A172 (cell line): ENCODE results near the gene PCDHGC5. TPM values are rescaled to one million over a fixed set of nuclear protein-coding genes. Genes with fewer than 3 reads are reported as not detected.

Experiments
- DNase-seq: peaks from one replicate; pipeline ENCODE4 v3.0.0-alpha.2; 2015; ENCODE audit warnings: low spot score
- total RNA-seq: library from RNA; depleted of rRNA; stranded (reverse); fragments of >200 nt; shearing (Covaris generic); gene quantifications from 2 replicates; pipeline ENCODE4 v1.2.3, GENCODE V29; 2014

The PCDHGC5 gene
- total RNA-seq, 1 experiment from 2014 or later = 3.7 TPM

DNA sequence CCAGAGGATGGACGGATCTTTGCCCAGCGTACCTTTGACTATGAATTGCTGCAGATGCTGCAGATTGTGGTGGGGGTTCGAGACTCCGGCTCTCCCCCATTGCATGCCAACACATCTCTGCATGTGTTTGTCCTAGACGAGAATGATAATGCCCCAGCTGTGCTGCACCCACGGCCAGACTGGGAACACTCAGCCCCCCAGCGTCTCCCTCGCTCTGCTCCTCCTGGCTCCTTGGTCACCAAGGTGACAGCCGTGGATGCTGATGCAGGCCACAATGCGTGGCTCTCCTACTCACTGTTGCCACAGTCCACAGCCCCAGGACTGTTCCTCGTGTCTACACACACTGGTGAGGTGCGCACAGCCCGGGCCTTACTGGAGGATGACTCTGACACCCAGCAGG is 1.9 kb downstream of the PCDHGC5 start:
- DNase-seq = no peak

GRCh38 chr5:141491323-141492167 is 2.7 kb downstream of the PCDHGC5 start:
- no peak for DNase-seq

DNA sequence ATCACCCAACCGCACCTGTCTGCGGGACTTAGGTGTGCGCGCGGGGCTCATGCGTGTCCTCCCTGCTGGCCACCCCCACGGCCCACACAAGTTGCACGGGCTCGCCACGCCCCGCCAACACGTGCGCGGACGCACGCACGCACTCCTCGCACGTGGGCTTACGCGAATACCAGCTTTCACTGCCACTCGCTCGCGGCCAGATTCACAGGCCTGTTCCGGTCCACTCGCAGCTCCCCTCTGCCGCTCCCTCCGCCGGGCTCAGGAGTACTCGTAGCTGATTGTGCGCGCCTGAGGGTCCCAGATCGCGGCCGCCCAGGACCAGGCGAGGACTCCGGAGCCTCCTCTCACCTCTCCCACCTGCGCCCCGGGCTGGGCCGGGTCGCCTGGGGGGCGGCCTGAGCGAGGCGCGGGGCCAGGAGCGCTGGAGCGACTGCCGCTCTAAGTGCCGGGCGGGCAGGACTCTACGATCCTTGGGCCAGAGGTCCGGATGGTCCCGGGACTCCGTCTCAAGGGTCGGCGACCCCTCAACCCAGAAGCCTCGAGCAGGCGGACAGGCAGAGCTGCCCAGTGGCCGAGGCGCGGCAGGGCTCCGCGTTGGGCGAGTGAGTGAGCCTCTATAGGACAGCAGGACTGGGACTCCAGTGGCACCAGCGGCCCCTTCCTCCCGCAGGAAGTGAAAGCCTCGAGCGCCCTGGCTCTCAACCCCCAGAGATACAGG is 3.4 kb downstream of the PCDHGC5 start:
- no peak for DNase-seq

GRCh38 chr5:141493500-141494422 is 4.9 kb downstream of the PCDHGC5 start:
- no peak for DNase-seq

DNA sequence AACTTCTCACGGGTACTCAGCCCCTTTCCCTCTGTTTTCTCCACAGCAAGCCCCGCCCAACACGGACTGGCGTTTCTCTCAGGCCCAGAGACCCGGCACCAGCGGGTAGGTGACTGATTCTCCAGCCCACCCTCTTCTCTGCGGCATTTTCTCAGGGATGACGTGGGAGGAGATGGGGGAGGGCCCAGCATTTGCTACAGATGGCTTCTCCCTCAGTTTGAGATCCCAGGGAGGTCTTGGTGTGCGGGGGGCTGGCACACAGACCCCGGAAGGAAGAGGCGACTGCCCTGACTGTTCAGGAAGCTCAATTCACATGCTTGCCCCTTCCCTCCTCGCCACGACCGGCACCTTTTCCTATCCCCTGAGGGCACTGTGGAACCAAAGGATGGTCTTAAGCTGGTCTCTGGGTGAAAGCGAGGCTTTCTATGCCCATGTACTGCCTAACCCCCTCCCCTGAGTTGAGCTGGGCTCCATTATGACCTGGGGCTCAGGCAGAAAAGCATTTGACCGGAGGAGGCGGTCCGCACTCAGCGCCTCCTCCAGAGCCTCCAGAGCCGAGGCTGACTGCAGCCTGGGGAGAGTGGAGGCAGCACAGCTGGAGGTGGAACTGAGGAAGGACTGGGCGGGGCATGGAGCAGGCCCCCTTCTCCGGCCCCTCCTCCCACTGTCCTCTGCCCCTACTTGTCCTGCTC is 6.0 kb downstream of the PCDHGC5 start:
- DNase-seq = no peak

DNA sequence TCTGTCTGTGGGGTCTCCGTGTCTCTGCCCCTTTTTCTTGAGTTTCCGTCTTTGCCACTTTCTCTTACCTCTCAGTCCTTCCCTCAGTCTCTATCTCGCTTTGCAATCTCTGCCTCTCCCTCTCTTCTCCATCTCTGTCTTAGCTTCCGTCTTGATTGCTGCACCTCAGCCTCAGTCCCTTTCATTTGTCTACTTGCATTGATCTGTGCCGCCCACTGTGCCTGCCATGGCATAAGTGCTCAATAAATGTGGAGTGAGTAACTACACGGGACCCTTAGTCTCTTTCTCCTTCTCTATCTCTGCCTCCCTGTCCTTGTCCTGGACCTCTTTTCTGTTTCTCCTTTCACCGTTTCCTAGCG is 6.6 kb downstream of the PCDHGC5 start:
- no peak for DNase-seq

DNA sequence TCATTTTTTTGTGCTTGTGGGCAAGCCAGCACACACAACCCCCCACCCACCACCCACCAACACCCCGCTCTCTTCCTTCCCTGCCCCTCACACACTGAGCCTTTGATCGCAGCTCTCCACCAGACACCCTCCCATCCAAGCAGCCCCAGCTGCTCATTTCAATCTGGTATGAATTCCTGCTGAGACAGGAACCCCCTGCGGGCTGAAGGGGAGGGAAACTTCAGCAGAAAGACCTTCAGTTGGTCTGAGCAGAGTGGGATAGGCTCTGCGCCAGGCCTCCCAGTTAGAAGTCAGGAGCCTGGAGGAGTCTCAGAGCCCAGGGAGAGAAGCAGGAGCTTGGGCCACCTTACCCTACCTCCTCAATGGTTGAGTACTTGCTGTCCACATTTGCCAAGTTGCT is 7.2 kb downstream of the PCDHGC5 start:
- no peak for DNase-seq

GRCh38 chr5:141501761-141502160 is 12.9 kb downstream of the PCDHGC5 start:
- no peak for DNase-seq

GRCh38 chr5:141503681-141504080 is 14.8 kb downstream of the PCDHGC5 start:
- no peak for DNase-seq

DNA sequence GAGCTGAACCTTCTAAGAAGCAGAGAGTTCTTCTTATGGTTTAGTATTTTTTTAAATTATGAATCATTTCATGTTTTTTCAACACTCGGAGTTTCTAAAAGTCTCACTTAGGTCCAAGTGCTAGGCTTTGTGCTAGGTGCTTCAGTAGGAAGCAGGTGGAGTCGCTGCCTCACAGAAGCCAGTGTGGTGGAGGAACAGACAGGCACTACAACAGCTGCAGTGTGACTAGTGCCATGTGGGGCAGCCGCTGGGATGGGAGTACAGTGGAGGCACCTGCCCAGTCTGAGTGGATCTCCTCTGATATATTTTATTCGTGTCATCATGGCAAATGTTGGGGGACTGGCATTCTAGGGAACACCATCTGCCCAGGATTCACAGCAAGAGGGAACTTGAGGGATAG is 15.3 kb downstream of the PCDHGC5 start:
- DNase-seq = no peak

GRCh38 chr5:141506381-141507155 is 17.7 kb downstream of the PCDHGC5 start:
- DNase-seq = no peak

GRCh38 chr5:141507387-141508091 is 18.7 kb downstream of the PCDHGC5 start:
- peak; percentile 73 for DNase-seq

DNA sequence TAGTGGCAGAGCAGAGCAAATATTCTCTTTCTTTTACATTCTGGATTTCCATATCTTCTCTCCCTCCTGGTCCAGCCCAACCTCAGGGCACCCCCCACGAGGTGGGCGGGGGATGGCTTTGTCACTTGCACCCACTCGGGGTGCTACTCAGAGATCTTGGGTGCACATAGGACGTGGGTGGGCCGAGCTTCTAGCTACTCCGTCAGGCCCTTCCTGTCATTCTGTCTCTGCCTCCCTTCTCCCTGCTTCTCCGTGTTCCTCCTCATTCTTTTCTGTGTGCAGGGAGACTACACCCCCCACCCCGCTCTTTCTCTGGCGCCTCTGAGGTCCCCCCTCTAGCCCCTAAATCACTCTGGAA is 19.5 kb downstream of the PCDHGC5 start:
- no peak for DNase-seq

DNA sequence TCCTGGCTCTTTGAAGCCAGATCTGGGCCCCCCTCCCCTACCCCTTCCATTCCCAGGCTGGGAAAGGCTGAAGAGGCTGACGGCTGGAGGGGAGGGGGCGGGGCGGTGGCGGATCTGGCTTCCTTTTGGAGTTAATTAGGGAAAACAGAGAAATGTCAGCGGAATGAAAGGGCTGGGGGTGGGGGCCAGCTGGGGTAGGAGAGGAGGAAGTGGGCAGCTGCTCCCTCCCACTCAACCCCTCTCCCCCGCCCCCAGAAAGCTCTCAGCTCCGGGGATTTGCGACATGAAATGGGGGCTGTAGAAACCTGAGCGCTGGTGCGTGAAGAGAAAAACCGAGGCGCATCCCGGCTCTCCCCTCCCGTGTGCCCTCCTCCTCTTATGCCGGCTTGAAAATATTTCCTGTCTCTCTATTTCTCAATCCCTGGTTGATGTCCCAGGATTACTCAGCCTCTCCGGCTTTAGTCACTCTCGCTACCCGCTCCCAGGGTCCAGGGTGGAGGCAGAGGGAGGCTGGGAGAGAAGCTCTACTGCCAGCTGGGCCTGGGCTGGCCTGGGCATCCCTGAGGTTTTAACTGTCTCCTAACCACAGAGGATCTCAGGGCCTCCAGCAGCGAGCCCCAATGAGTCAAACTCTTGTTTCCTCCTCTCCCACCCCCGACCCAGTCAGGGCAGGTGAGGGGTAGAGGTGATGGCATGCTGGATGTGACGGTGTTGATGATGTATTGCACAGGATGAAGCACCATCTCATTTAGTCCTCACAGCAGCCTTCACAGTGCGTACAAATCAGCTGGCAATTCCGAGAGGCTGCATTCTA is 20.1 kb downstream of the PCDHGC5 start:
- DNase-seq = peak; percentile 93

GRCh38 chr5:141510160-141510559 is 21.3 kb downstream of the PCDHGC5 start:
- no peak for DNase-seq

DNA sequence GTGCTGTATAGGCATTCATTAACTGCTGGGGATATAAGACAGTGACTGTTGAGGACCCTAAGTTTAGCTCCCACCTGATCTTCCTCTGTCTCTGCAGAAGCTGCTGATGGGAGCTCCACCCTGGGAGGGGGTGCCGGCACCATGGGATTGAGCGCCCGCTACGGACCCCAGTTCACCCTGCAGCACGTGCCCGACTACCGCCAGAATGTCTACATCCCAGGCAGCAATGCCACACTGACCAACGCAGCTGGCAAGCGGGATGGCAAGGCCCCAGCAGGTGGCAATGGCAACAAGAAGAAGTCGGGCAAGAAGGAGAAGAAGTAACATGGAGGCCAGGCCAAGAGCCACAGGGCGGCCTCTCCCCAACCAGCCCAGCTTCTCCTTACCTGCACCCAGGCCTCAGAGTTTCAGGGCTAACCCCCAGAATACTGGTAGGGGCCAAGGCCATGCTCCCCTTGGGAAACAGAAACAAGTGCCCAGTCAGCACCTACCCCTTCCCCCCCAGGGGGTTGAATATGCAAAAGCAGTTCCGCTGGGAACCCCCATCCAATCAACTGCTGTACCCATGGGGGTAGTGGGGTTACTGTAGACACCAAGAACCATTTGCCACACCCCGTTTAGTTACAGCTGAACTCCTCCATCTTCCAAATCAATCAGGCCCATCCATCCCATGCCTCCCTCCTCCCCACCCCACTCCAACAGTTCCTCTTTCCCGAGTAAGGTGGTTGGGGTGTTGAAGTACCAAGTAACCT is 22.1 kb downstream of the PCDHGC5 start:
- no peak for DNase-seq

GRCh38 chr5:141511771-141512325 is 23.0 kb downstream of the PCDHGC5 start:
- no peak for DNase-seq

- no peak for DNase-seq
Measured at GRCh38 chr5:141512390-141512910, 23.6 kb downstream of the PCDHGC5 start.
